Fibroblast of mammary gland (primary cell): ENCODE measurements around the gene CASQ1.
A peak's percentile ranks its signal among the peaks of the same experiment; 100 is the strongest.

Source experiments
- DNase-seq: peaks from one replicate; pipeline ENCODE4 v3.0.0-alpha.2; 2010; ENCODE audit warnings: low read depth
- H3K4me3 ChIP-seq: 2 replicates; pipeline ENCODE4 v1.5.1; 2011; ENCODE audit warnings: low read depth, mild to moderate bottlenecking, low read length, moderate library complexity; ENCODE audit not compliant: control insufficient read depth
- CTCF ChIP-seq: conservative IDR thresholded peaks from 2 replicates; pipeline ENCODE4 v1.5.1; 2011; ENCODE audit warnings: low read depth, low read length, inconsistent platforms; ENCODE audit not compliant: control insufficient read depth, insufficient read depth

CASQ1 gene

GRCh38 chr1:160206036-160206389 is 15.6 kb downstream of the CASQ1 start:
- peak; percentile 66 for DNase-seq
- TF ChIP-seq CTCF, result no peak
- H3K4me3 ChIP-seq, result peak overlapping the region; percentile 87

DNA sequence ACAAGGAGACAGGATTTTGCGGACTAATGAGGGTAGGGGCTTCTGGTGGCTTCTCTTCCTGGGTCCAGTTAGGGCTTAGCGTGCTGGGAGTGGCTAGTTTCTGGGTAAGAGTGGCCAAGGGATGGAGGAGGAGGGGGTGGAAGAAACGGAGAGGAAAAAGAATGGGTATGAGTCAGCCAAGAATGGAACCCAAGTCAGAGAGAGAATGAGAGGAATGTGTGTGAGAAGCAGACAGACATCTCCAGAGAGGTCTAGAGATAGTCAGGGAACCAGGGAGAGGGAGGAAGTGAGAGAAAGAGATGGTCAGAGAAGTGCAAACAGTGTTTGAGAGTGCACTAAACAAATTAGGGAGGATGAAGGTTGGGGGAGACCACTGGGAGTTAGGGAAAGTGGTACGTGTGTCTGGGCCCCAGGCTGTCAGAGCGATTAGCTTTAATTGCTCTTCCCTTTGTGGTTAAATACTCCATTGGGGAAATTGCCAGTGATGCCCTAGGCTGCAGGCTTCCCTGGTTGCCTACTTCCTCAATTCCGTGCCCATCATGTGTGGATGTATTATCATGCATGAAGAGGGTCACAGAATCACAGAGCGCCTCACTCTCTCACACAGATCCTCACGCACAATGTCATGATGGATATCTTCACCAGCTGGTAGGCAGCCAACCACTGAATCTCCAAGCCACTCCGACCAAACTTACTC is 16.2 kb downstream of the CASQ1 start:
- peak; percentile 82 for DNase-seq
- no peak for TF ChIP-seq CTCF
- H3K4me3 ChIP-seq, result peak overlapping the region; percentile 87

- H3K4me3 ChIP-seq, result peak overlapping the region; percentile 87
- no peak for TF ChIP-seq CTCF
- no peak for DNase-seq
These were observed 16.8 kb downstream of the CASQ1 start for GRCh38 chr1:160207118-160207650.

GRCh38 chr1:160207771-160208556 is 17.6 kb downstream of the CASQ1 start:
- no peak for DNase-seq
- no peak for TF ChIP-seq CTCF
- no peak overlapping the region for H3K4me3 ChIP-seq

GRCh38 chr1:160208557-160209320 is 18.4 kb downstream of the CASQ1 start:
- no peak for TF ChIP-seq CTCF

GRCh38 chr1:160209321-160210046 is 19.1 kb downstream of the CASQ1 start:
- H3K4me3 ChIP-seq, result no peak overlapping the region
- TF ChIP-seq CTCF, result no peak
- no peak for DNase-seq

More at GRCh38 chr1:160208557-160209320, 18.4 kb downstream of the CASQ1 start:
- H3K4me3 ChIP-seq, result no peak overlapping the region
- DNase-seq, result peak; percentile 23
